ENCODE data around the gene KLHL29. TPM values are rescaled to one million over a fixed set of nuclear protein-coding genes. Genes with fewer than 3 reads are reported as not detected.

The KLHL29 gene
- total and polyA plus RNA-seq, 2 donors (not counting 3 experiments of a cell fraction or from before 2014, with no cell fraction given): 4.6 to 12.7 TPM

- H3K27ac ChIP-seq (ENCODE audit: insufficient read depth, low read depth, low read length): no peak overlapping the region
- no peak overlapping the region for H3K4me2 ChIP-seq (ENCODE audit: insufficient read depth, low read length)
- H3K4me1 ChIP-seq (ENCODE audit: control insufficient read depth, extremely low read depth, insufficient read depth, low read length): no peaks in the 10 kb centered on the region
- no peaks in the 10 kb centered on the region for H3K36me3 ChIP-seq (ENCODE audit: control insufficient read depth in 2 of 2, extremely low read depth in 1 of 2, insufficient read depth in 2 of 2, low read length in 2 of 2)
- DNase-seq (ENCODE audit: low read depth, low spot score): no peak
- no peak overlapping the region for H3K4me3 ChIP-seq (replicated peaks in 1 of 3; ENCODE audit: insufficient read depth in 1 of 3, low read depth in 1 of 3, low read length in 3 of 3)
- H3K9ac ChIP-seq (replicated peaks; ENCODE audit: extremely low read depth, insufficient read depth, low read length): no peak overlapping the region
- H3K27me3 ChIP-seq (ENCODE audit: control insufficient read depth in 2 of 2, insufficient read depth in 2 of 2, low read length in 2 of 2): no peaks in the 10 kb centered on the region
- H4K20me1 ChIP-seq (replicated peaks; ENCODE audit: control insufficient read depth, extremely low read depth, insufficient read depth, low read length): no peaks in the 10 kb centered on the region
- H3K79me2 ChIP-seq (ENCODE audit: control insufficient read depth, insufficient read depth, low read length): no peaks in the 10 kb centered on the region
- dilution Hi-C loops (cut with MboI; ENCODE audit: extremely low pct_ligation_motif_present, low sequenced_read_pairs): no loop called here
- H3K9me1 ChIP-seq (replicated peaks; ENCODE audit: control insufficient read depth, extremely low read depth, insufficient read depth, low read length): no peaks in the 10 kb centered on the region
- FAIRE-seq: no peak
- H3K9me3 ChIP-seq (replicated peaks; ENCODE audit: control insufficient read depth, insufficient read depth, low read length): no peaks in the 10 kb centered on the region
- TF ChIP-seq FOS (IDR thresholded peaks at IDR 0.05; ENCODE audit: borderline replicate concordance, insufficient read depth, low read length) (no peak), POLR2AphosphoS5 (IDR thresholded peaks at IDR 0.05; ENCODE audit: insufficient read depth, low read depth, low read length) (no peak), JUN (IDR thresholded peaks at IDR 0.05; ENCODE audit: borderline replicate concordance, insufficient read depth, insufficient read length, low read depth) (no peak), MAX (IDR thresholded peaks at IDR 0.05; ENCODE audit: insufficient read depth, insufficient read length) (no peak), POLR2A (IDR thresholded peaks at IDR 0.05; ENCODE audit: low read depth, low read length) (no peak), GATA2 (IDR thresholded peaks at IDR 0.05; ENCODE audit: insufficient read depth, insufficient read length, low read depth, low read length) (no peak), EZH2 (IDR thresholded peaks at IDR 0.05; ENCODE audit: borderline replicate concordance, low read depth, low read length, severe bottlenecking) (no peak), CTCF (IDR thresholded peaks at IDR 0.05; ENCODE audit: extremely low read depth in 1 of 2, insufficient read depth in 1 of 2, low read depth in 1 of 2, low read length in 2 of 2) (no peak), MYC (IDR thresholded peaks at IDR 0.05; ENCODE audit: low read depth, low read length) (no peak)
- no peak overlapping the region for H2AFZ ChIP-seq (ENCODE audit: low read depth, low read length)
- BruUV-seq (replicated peaks): no TSS peak
- ChIA-PET POLR2A (no interaction called here), CTCF (no interaction called here)
- intact Hi-C loops (cut with micrococcal nuclease): no loop called here
Measured at GRCh38 chr2:23611839-23612238, 226.9 kb downstream of the KLHL29 start.

Data from endothelial cell of umbilical vein (primary cell).